Cerebellar cortex (tissue), 1 donor: ENCODE results near the gene FCHO2.
A peak's percentile ranks its signal among the peaks of the same experiment; 100 is the strongest.

Experiments
- DNase-seq: peaks from one replicate; pipeline ENCODE4 v3.0.0-alpha.2; 2015; ENCODE audit warnings: low spot score

Gene FCHO2

GRCh38 chr5:73114044-73114688, 158.3 kb downstream of the FCHO2 start:
- no peak for DNase-seq

- DNase-seq: no peak
Measured at GRCh38 chr5:73115399-73116051, 159.7 kb downstream of the FCHO2 start.

GRCh38 chr5:73116506-73116905, 160.7 kb downstream of the FCHO2 start:
- DNase-seq: no peak

GRCh38 chr5:73117088-73117740, 161.4 kb downstream of the FCHO2 start:
- DNase-seq: no peak

GRCh38 chr5:73118391-73118973, 162.6 kb downstream of the FCHO2 start:
- DNase-seq: no peak

- no peak for DNase-seq
Measured at GRCh38 chr5:73119451-73120157, 163.8 kb downstream of the FCHO2 start.

- DNase-seq: no peak
Measured at GRCh38 chr5:73120222-73121118, 164.6 kb downstream of the FCHO2 start, which contains the start of gene TMEM171. Gene TMEM171 (plus strand): TSS chr5:73120575. CDS start chr5:73123374, 2,799 bp downstream.

- no peak for DNase-seq
Measured at GRCh38 chr5:73121119-73121463, 165.2 kb downstream of the FCHO2 start.

- DNase-seq: no peak
Measured at GRCh38 chr5:73122875-73123810, 167.3 kb downstream of the FCHO2 start.

GRCh38 chr5:73125289-73125688, 169.4 kb downstream of the FCHO2 start:
- no peak for DNase-seq

- no peak for DNase-seq
Measured at GRCh38 chr5:73126381-73126780, 170.5 kb downstream of the FCHO2 start.

GRCh38 chr5:73126957-73127356, 171.1 kb downstream of the FCHO2 start:
- no peak for DNase-seq

- DNase-seq: no peak
Measured at GRCh38 chr5:73129143-73129542, 173.3 kb downstream of the FCHO2 start.

- no peak for DNase-seq
Measured at GRCh38 chr5:73130811-73131210, 175.0 kb downstream of the FCHO2 start.

GRCh38 chr5:73131711-73132425, 176.0 kb downstream of the FCHO2 start:
- DNase-seq: no peak

- DNase-seq: no peak
Measured at GRCh38 chr5:73132759-73133158, 176.9 kb downstream of the FCHO2 start.

GRCh38 chr5:73135021-73135420, 179.2 kb downstream of the FCHO2 start:
- no peak for DNase-seq

- DNase-seq: peak; percentile 22
Measured at GRCh38 chr5:73135429-73136054, 179.7 kb downstream of the FCHO2 start.

GRCh38 chr5:73136055-73136562, 180.3 kb downstream of the FCHO2 start:
- no peak for DNase-seq
